SK-N-SH (cell line): Measurements from ENCODE around the gene PLA2G2F. TPM values are rescaled to one million over a fixed set of nuclear protein-coding genes. Genes with fewer than 3 reads are reported as not detected.
A peak's percentile ranks its signal among the peaks of the same experiment; 100 is the strongest.

ENCODE experiments used
- CTCF ChIA-PET: fragments of 300-600, 350-600 bp; formaldehyde crosslinking; extraction: SDS; loops from one replicate; lab custom pipeline; 2021; lab: Yijun Ruan, JAX
- POLR2A ChIA-PET: fragments of 350-600 bp; sonication (Branson Sonifier 250); formaldehyde crosslinking; extraction: SDS; loops from one replicate; lab custom pipeline; 2020; ENCODE audit warnings: antibody characterized with exemption, inconsistent platforms; lab: Yijun Ruan, JAX
- DNase-seq: peaks from one replicate; pipeline ENCODE4 v3.0.0; 2012
- H2AFZ ChIP-seq: fragments of 200-600 bp; sonication (generic); 2 replicates; pipeline ENCODE4 v1.8.1; 2016; ENCODE audit warnings: antibody characterized with exemption, mild to moderate bottlenecking, low read depth
- H3F3A ChIP-seq: fragments of 200-600 bp; sonication (generic); replicated peaks from 2 replicates; pipeline ENCODE3; 2016; ENCODE audit warnings: antibody characterized with exemption, mild to moderate bottlenecking; ENCODE audit not compliant: insufficient read depth
- H3K27ac ChIP-seq, 2 experiments: fragments of 200-500 bp in 1 of 2; fragments of 200-600 bp in 1 of 2; sonication (Bioruptor generic) in 1 of 2; sonication (generic), shearing (Covaris generic) in 1 of 2; 2 replicates each; pipeline versions ENCODE4 v1.5.1 to v1.6.1; 2014 to 2016; ENCODE audit warnings: low read depth in 2 of 2, inconsistent platforms in 1 of 2, low read length in 1 of 2, mild to moderate bottlenecking in 1 of 2, mixed read lengths in 1 of 2
- H3K27me3 ChIP-seq: fragments of 200-600 bp; sonication (generic), shearing (Covaris generic); 2 replicates; pipeline ENCODE4 v1.6.1; 2016; ENCODE audit warnings: mixed run types; ENCODE audit not compliant: insufficient read depth
- H3K36me3 ChIP-seq, 2 experiments: fragments of 200-500 bp in 1 of 2; fragments of 200-600 bp in 1 of 2; sonication (Bioruptor generic) in 1 of 2; sonication (generic) in 1 of 2; replicated peaks in 1 of 2; 2 replicates each; pipeline versions ENCODE3 to v1.5.1; 2014 to 2016; ENCODE audit warnings: low read length in 1 of 2, mild to moderate bottlenecking in 1 of 2; ENCODE audit not compliant: insufficient read depth in 2 of 2, control insufficient read depth in 1 of 2
- H3K4me1 ChIP-seq, 2 experiments: fragments of 200-500 bp in 1 of 2; fragments of 200-600 bp in 1 of 2; sonication (Bioruptor generic) in 1 of 2; sonication (generic), shearing (Covaris generic) in 1 of 2; 2 replicates each; pipeline versions ENCODE4 v1.5.1 to v1.6.1; 2014 to 2016; ENCODE audit warnings: low read depth in 1 of 2, low read length in 1 of 2, mixed run types in 1 of 2; ENCODE audit not compliant: insufficient read depth in 2 of 2, control insufficient read depth in 1 of 2
- H3K4me2 ChIP-seq: fragments of 200-600 bp; sonication (generic), shearing (Covaris generic); 2 replicates; pipeline ENCODE4 v1.6.1; 2017; ENCODE audit warnings: mixed run types
- H3K4me3 ChIP-seq, 2 experiments: fragments of 200-500 bp in 1 of 2; fragments of 200-600 bp in 1 of 2; sonication (Bioruptor generic) in 1 of 2; sonication (generic), shearing (Covaris generic) in 1 of 2; 2 replicates each; pipeline versions ENCODE4 v1.5.1 to v1.8.1; 2014 to 2016; ENCODE audit warnings: low read depth in 2 of 2, inconsistent platforms in 1 of 2, low read length in 1 of 2, mild to moderate bottlenecking in 1 of 2, mixed read lengths in 1 of 2, moderate library complexity in 1 of 2
- H3K79me2 ChIP-seq: fragments of 200-600 bp; sonication (generic); 2 replicates; pipeline ENCODE4 v1.8.1; 2017; ENCODE audit warnings: mild to moderate bottlenecking; ENCODE audit not compliant: insufficient read depth
- H3K9ac ChIP-seq: fragments of 200-600 bp; sonication (generic); 2 replicates; pipeline ENCODE4 v1.6.1; 2017; ENCODE audit warnings: mixed run types
- H3K9me2 ChIP-seq: fragments of 200-600 bp; sonication (generic); 2 replicates; pipeline ENCODE4 v1.6.1; 2017; ENCODE audit warnings: mixed run types
- H3K9me3 ChIP-seq: fragments of 200-600 bp; sonication (generic); 2 replicates; pipeline ENCODE4 v1.6.1; 2017; ENCODE audit warnings: mixed run types, mild to moderate bottlenecking, moderate library complexity
- H4K20me1 ChIP-seq: fragments of 200-600 bp; sonication (generic); 2 replicates; pipeline ENCODE4 v1.6.1; 2017; ENCODE audit warnings: mild to moderate bottlenecking, mixed run types; ENCODE audit not compliant: insufficient read depth
- CTCF ChIP-seq: fragments of 200-600 bp; sonication (generic); IDR thresholded peaks from 2 replicates; pipeline ENCODE4 v1.6.1; 2017; ENCODE audit warnings: antibody characterized with exemption, mild to moderate bottlenecking, moderate library complexity
- ELF1 ChIP-seq: IDR thresholded peaks from 2 replicates; pipeline ENCODE4 v1.4.0; 2012
- FOSL2 ChIP-seq: IDR thresholded peaks from 2 replicates; pipeline ENCODE4 v1.4.0; 2012; ENCODE audit warnings: low read depth, mild to moderate bottlenecking, moderate library complexity, borderline replicate concordance
- FOXJ3 ChIP-seq: sonication (generic); formaldehyde crosslinking; IDR thresholded peaks from 2 replicates; pipeline ENCODE4 v1.5.1; 2020; ENCODE audit warnings: mild to moderate bottlenecking, missing genetic modification reagents
- IRF3 ChIP-seq: fragments of 150-350 bp; IDR thresholded peaks from 2 replicates; pipeline ENCODE4 v1.6.1; 2016; ENCODE audit warnings: mild to moderate bottlenecking, low read depth, low read length
- RAD21 ChIP-seq: IDR thresholded peaks from 2 replicates; pipeline ENCODE4 v1.6.1; 2012; ENCODE audit warnings: mild to moderate bottlenecking, low read length
- RFX5 ChIP-seq: IDR thresholded peaks from 2 replicates; pipeline ENCODE4 v1.6.1; 2012; ENCODE audit warnings: mild to moderate bottlenecking, improper control_type of control experiment, low read length
- SMC3 ChIP-seq: IDR thresholded peaks from 2 replicates; pipeline ENCODE4 v1.6.1; 2012; ENCODE audit warnings: low read depth, low read length, improper control_type of control experiment
- TCF12 ChIP-seq: IDR thresholded peaks from 2 replicates; pipeline ENCODE4 v1.4.0; 2012
- WGBS: methylation state at CpG from one replicate; pipeline ENCODE4 v1.1.6; 2017; ENCODE audit warnings: low lambda C conversion rate; 5-methylcytosine and 5-hydroxymethylcytosine counted together
- polyA plus RNA-seq, 3 experiments: library from polyadenylated mRNA; depleted of rRNA; stranded (reverse); fragments of >200 nt; gene quantifications; 2 replicates each; pipeline ENCODE4 v1.2.3, GENCODE V29; 2012

The PLA2G2F gene
- polyA plus RNA-seq, 1 of the 3 experiments (the other 2 are of a cell fraction) = not detected

GRCh38 chr1:20150969-20151368 lies 11.8 kb downstream of the PLA2G2F start:
- WGBS = 72% methylated on average over 6 of the region's 6 CpGs
- no peaks in the 10 kb centered on the region; the same call in 1 of the 2 replicates for H3K27me3 ChIP-seq
- POLR2A ChIA-PET = no interaction called here

GRCh38 chr1:20151906-20152598 lies 12.9 kb downstream of the PLA2G2F start:
- no peaks in the 10 kb centered on the region for H3F3A ChIP-seq
- no peaks in the 10 kb centered on the region for H3K36me3 ChIP-seq
- H3K4me1 ChIP-seq = peaks cover 0 to 5% of the 10 kb centered on the region in 2 experiments; a peak in 1 of 4 replicates
- DNase-seq = peak; percentile 94
- TF ChIP-seq ELF1 = peak; percentile 52; the same call in 1 of the 2 replicates
- TF ChIP-seq RFX5 = no peak
- no peak for TF ChIP-seq FOSL2
- TF ChIP-seq RAD21 = peak; percentile 90
- peak; percentile 92 for TF ChIP-seq SMC3
- peak; percentile 88 for TF ChIP-seq CTCF
- no peak for TF ChIP-seq IRF3
- ChIA-PET CTCF (interaction anchor here (0.5 to 17.8 kb wide), 57 partner anchors 9 to 447 kb away, joined by 3 to 243 read pairs (median 4); partner anchors contain the start of genes OTUD3, PLA2G2D and PLA2G2E), POLR2A (interaction anchor here (0.9 to 1.2 kb wide), 2 partner anchors 177 to 334 kb away, joined by 4 read pairs; partner anchors contain the start of gene CAMK2N1)
- WGBS = 0% methylated on average over 5 of the region's 29 CpGs
- H3K9me3 ChIP-seq = no peaks in the 10 kb centered on the region
- no peaks in the 10 kb centered on the region; the same call in 1 of the 2 replicates for H3K27me3 ChIP-seq
- H2AFZ ChIP-seq = peak overlapping the region; percentile 50; the same call in 1 of the 2 replicates
- H3K4me3 ChIP-seq = peak overlapping the region; percentile 45 to 49
- peak overlapping the region; percentile 81 for H3K4me2 ChIP-seq
- no peaks in the 10 kb centered on the region for H3K9me2 ChIP-seq
- no peak overlapping the region for H3K9ac ChIP-seq
- no peak overlapping the region for H3K27ac ChIP-seq
- no peaks in the 10 kb centered on the region for H3K79me2 ChIP-seq
- no peaks in the 10 kb centered on the region for H4K20me1 ChIP-seq

More at GRCh38 chr1:20150969-20151368, 11.8 kb downstream of the PLA2G2F start:
- CTCF ChIA-PET = interaction anchor here (0.6 to 17.8 kb wide), 8 partner anchors 7 to 446 kb away, joined by 3 to 243 read pairs (median 18); partner anchors contain the start of genes PLA2G2D and PLA2G2E
- Histone ChIP-seq H3K4me1 (peaks cover 0 to 5% of the 10 kb centered on the region in 2 experiments; a peak in 1 of 4 replicates), H2AFZ (no peak overlapping the region; the same call in 1 of the 2 replicates), H3K4me2 (no peak overlapping the region), H3K9ac (no peak overlapping the region), H3K4me3 (no peak overlapping the region), H3K27ac (no peak overlapping the region), H3K9me3 (no peaks in the 10 kb centered on the region), H3F3A (no peaks in the 10 kb centered on the region), H4K20me1 (no peaks in the 10 kb centered on the region), H3K79me2 (no peaks in the 10 kb centered on the region), H3K9me2 (no peaks in the 10 kb centered on the region), H3K36me3 (no peaks in the 10 kb centered on the region)
- DNase-seq = no peak
- no peak for TF ChIP-seq TCF12
- no peak for TF ChIP-seq FOXJ3 (CRISPR knock-in tag)
